Stimulated activated memory B cell treated with anti-CD40 and anti-IgM and Interleukin-4, amounts not matched to agents 10 μg/mL and 1 μg/mL and 100 μg/mL, for 72 hours (primary cell): ENCODE measurements around the gene TTC16.
A peak's percentile ranks its signal among the peaks of the same experiment; 100 is the strongest.
"Not testable (repeated sequence)": the region's sequence is repeated elsewhere in the genome, so short reads cannot be mapped to it uniquely, and the experiment has no call there.

ENCODE experiments used
- ATAC-seq: fragments of 150-1000 bp; cut with Tn5 transposase; 2 replicates; pipeline ENCODE4 v1.10.0; 2021
- H3K27ac Mint-ChIP-seq: one replicate; pipeline ENCODE4 v1.8.0; 2022; ENCODE audit warnings: mild to moderate bottlenecking, mixed read lengths
- H3K27me3 Mint-ChIP-seq: one replicate; pipeline ENCODE4 v1.8.0; 2022; ENCODE audit warnings: mixed read lengths
- H3K36me3 Mint-ChIP-seq: one replicate; pipeline ENCODE4 v1.8.0; 2022; ENCODE audit warnings: mixed read lengths
- H3K4me1 Mint-ChIP-seq: one replicate; pipeline ENCODE4 v1.8.0; 2022; ENCODE audit warnings: mixed read lengths
- H3K4me3 Mint-ChIP-seq: one replicate; pipeline ENCODE4 v1.8.0; 2022; ENCODE audit warnings: mild to moderate bottlenecking, moderate library complexity, mixed read lengths
- H3K9me3 Mint-ChIP-seq: one replicate; pipeline ENCODE4 v1.8.0; 2022; ENCODE audit warnings: mixed read lengths

The TTC16 gene

DNA sequence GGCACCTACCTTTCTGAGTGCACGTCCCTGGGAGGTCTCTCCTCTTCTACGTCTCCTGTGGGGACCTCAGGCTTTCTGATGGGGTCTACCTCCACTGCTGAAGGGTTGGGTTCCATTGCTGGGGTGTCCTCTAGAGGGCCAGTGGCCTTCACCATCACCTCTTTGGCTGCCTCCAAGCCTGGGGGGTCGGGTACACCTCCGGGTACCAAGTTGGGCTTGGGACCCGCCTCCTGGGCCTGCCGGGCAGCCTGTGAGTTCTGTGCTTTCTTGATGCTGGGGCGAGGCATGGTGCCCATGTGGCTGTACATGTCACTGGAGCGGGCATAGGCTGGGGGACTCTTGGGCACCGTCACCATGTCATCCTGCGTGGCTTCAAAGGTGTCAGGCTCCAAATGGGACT is 58.1 kb downstream of the TTC16 start:
- Mint-ChIP-seq H3K9me3 (no peaks in the 10 kb centered on the region), H3K4me3 (peak overlapping the region; percentile 8), H3K27me3 (no peaks in the 10 kb centered on the region), H3K36me3 (peaks cover 30% of the 10 kb centered on the region), H3K4me1 (peaks cover 77% of the 10 kb centered on the region), H3K27ac (peak overlapping the region; percentile 60)
- no peak for ATAC-seq

DNA sequence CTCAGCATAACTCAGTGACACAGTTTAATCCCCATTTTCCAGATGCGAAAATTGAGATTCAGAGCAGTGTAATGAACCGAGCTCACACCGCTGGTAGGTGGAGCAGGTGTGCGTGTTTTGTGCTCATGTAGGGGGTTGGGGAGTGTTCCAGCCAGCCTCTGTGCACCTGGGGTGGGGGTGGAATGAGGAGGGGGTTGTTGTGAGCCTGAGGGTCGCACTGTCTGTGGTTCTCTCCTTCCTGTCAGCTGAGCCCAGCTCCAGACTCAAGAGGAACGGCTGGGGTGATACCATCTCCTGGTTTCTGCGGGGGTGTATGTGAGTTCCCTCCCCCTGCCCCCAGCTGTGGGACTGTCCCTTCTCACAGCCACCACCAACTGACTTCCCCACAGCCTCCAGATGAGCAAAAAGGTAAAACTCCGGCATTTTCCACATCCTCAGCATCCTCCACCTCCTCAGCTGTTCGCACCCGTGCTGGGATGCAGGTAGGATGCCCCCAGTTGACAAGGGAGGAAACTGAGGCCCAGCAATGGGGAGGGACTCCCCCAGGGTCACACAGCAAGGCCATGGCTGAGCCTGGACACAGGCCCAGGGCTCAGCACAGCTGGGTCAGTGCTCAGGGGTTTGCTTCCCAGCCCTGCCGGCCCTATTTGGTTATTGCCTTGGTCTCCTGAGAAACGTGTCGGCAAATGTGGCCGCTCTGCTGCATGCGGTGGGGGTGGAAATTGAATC is 60.5 kb downstream of the TTC16 start:
- Mint-ChIP-seq H3K27ac (peak overlapping the region; percentile 92), H3K4me1 (peaks cover 71% of the 10 kb centered on the region), H3K4me3 (peak overlapping the region; percentile 95), H3K27me3 (no peaks in the 10 kb centered on the region), H3K36me3 (peaks cover 28% of the 10 kb centered on the region), H3K9me3 (no peaks in the 10 kb centered on the region)
- peak; percentile 64 for ATAC-seq

- no peak for ATAC-seq
- Mint-ChIP-seq H3K9me3 (no peaks in the 10 kb centered on the region), H3K27me3 (no peaks in the 10 kb centered on the region), H3K4me1 (peaks cover 71% of the 10 kb centered on the region), H3K27ac (peak overlapping the region; percentile 92), H3K36me3 (peaks cover 28% of the 10 kb centered on the region), H3K4me3 (peak overlapping the region; percentile 95)
These were observed 61.0 kb downstream of the TTC16 start for GRCh38 chr9:127776924-127777289.

DNA sequence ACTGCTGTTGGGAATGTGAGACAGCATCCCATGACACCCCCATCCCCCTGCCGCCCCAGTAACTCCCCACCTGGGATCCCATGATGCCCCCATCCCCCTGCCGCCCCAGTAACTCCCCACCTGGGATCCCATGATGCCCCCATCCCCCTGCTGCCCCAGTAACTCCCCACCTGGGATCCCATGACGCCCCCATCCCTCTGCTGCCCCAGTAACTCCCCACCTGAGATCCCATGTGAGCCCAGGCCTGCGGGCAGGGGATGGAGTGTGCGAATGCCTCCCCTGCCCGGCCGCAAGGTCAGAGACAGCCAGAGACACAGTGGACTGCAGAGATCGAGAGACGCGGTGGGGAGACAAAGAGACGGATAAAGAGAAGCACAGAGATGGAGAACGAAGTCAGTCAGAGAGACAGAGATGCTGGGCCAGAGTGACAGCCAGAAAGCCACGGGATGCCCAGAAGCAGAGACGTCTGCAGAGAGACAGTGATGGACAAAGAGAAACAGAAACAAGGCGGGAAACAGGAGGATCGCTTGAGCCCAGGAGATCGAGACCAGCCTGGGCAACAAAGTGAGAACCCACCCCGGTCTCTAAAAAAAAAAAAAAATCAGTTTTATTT is 61.6 kb downstream of the TTC16 start:
- Mint-ChIP-seq H3K9me3 (no peaks in the 10 kb centered on the region), H3K4me1 (peaks cover 68% of the 10 kb centered on the region), H3K27me3 (no peaks in the 10 kb centered on the region), H3K36me3 (peaks cover 28% of the 10 kb centered on the region), H3K27ac (peak overlapping the region; percentile 92), H3K4me3 (peak overlapping the region; percentile 95)
- no peak for ATAC-seq

GRCh38 chr9:127778280-127779135 is 62.6 kb downstream of the TTC16 start, which contains the start of gene SH2D3C:
SH2D3C (minus strand) TSS chr9:127778666; CDS start chr9:127778627, 39 bp downstream.
- no peaks in the 10 kb centered on the region for H3K9me3 Mint-ChIP-seq
- H3K4me3 Mint-ChIP-seq, result peak within 1 kb of the TSS; percentile 95
- peaks cover 70% of the 10 kb centered on the region for H3K4me1 Mint-ChIP-seq
- H3K27me3 Mint-ChIP-seq, result no peaks in the 10 kb centered on the region
- peak within 1 kb of the TSS; percentile 92 for H3K27ac Mint-ChIP-seq
- ATAC-seq, result peak; percentile 71
- H3K36me3 Mint-ChIP-seq, result peaks cover 21% of the 10 kb centered on the region

- H3K27me3 Mint-ChIP-seq, result no peaks in the 10 kb centered on the region
- no peaks in the 10 kb centered on the region for H3K9me3 Mint-ChIP-seq
- H3K4me3 Mint-ChIP-seq, result peak overlapping the region; percentile 95
- H3K36me3 Mint-ChIP-seq, result peaks cover 13% of the 10 kb centered on the region
- H3K27ac Mint-ChIP-seq, result peak overlapping the region; percentile 92
- ATAC-seq, result peak; percentile 86
- peaks cover 70% of the 10 kb centered on the region for H3K4me1 Mint-ChIP-seq
These were observed 63.5 kb downstream of the TTC16 start for GRCh38 chr9:127779136-127779981.

GRCh38 chr9:127780126-127780885 is 64.4 kb downstream of the TTC16 start:
- Mint-ChIP-seq H3K9me3 (no peaks in the 10 kb centered on the region), H3K27ac (peak overlapping the region; percentile 92)

DNA sequence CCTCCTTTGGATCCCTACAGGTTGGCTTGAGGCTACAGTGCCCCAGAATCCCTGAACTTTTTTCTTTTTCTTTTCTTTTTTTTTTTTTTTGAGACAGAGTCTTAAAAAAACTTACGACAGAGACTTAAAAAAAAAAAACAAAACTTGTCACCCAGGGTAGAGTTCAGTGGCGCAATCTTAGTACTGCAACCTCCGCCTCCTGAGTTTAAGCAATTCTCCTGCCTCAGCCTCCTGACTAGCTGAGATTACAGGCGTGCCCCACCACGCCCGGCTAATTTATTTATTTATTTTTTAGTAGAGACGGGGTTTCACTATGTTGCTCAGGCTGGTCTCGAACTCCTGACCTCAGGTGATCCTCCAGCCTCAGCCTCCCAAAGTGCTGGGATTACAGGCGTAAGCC is 65.0 kb downstream of the TTC16 start:
- H3K9me3 Mint-ChIP-seq, ATAC-seq, H3K4me3 Mint-ChIP-seq, H3K27me3 Mint-ChIP-seq: not testable (repeated sequence)
- Mint-ChIP-seq H3K27ac (peak overlapping the region; percentile 92), H3K36me3 (peaks cover 12% of the 10 kb centered on the region), H3K4me1 (peaks cover 72% of the 10 kb centered on the region)

More at GRCh38 chr9:127780126-127780885, 64.4 kb downstream of the TTC16 start:
- Mint-ChIP-seq H3K4me1 (peaks cover 72% of the 10 kb centered on the region), H3K36me3 (peaks cover 12% of the 10 kb centered on the region), H3K27me3 (no peaks in the 10 kb centered on the region), H3K4me3 (no peak overlapping the region)
- ATAC-seq, result no peak
